A549 treated with CpdA at 1 μM for 4 hours (cell line): ENCODE results near the gene SCART1. TPM values are rescaled to one million over a fixed set of nuclear protein-coding genes. Genes with fewer than 3 reads are reported as not detected.

ENCODE experiments used
- total RNA-seq: library from RNA; stranded (reverse); fragments of 200-300 nt; extraction: Qiagen RNA extraction; gene quantifications from 5 replicates; pipeline ENCODE4 v1.2.3, GENCODE V29; 2022; ENCODE audit warnings: low read depth

SCART1 gene
- total RNA-seq, result 0.15 to 0.40 TPM (median 0.26 TPM) in 5 replicates

DNA sequence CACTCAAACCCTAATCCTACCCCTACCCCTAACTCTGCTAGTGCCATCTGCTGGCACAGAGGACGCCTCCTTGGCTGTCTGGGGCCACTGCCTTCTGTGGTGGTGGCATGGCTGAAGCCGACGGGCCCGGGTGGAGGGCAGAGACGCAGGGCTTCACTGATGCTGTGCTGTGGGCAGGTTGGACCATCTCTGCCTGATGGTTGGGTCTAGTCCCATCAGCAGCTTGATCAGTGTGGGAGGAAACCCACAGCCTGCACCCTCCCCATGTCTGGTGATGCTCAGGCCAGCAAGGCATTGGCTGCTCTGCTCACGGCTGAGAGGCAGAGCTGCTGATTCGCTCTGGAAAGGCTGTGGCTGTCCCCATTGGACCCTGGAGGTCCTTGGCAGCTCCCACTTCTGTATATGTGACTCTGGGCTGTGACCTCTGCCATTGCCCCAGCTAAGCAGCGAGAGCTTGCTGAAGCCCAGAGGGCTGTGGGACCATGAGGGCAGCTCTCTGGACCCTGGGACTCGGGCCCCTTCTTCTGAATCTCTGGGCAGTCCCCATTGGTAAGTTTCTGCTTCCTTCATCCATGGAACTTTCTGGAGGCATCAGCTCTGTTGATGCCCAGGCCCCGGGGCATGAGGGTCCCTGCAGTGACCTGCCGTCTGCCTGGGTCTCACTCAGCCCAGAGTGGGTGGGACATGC, at the start of gene SCART1:
Gene SCART1 (plus strand): TSS at position 430 of the 688 bp plus-strand sequence. CDS start 53 bp downstream, at position 483.

DNA sequence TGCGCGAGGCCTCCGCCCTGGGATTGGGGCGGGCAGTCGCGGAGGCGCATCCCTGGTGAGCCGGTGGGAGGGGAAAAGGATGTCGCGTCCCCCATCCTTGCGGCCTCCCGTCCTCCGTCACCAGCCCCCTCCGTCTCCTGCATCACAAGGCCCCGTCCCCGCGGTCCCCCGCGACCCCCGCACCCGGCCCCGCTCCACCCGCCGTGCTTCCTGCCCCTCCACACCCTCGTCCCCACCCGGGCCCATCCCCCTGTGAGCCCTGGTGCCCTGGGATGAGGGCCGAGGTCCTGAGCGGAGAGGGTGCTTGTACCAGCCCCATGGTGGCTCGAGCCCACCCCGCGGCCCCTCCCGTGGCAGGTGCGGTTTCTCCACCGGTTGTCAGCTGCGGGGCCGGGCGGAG, 29.1 kb upstream of the SCART1 start, which contains the start of gene SPRN:
Gene SPRN (minus strand): TSS at position 25 of the 400 bp plus-strand sequence. CDS start 944 bp downstream, outside the sequence.

Other genes starting within 250 kb of the SCART1 start
- gene UTF1, start 223.7 kb upstream of the SCART1 start, total RNA-seq, result 0.07 to 0.16 TPM (median 0.14 TPM) in 3 of 5 replicates, not detected in the others
- 0.01 TPM in 1 of 5 replicates, not detected in the others for gene VENTX, start 216.1 kb upstream of the SCART1 start, total RNA-seq
- gene ADAM8, start 177.1 kb upstream of the SCART1 start, total RNA-seq, result 2.2 to 4.4 TPM (median 3.3 TPM) in 5 replicates
- gene TUBGCP2, start 145.1 kb upstream of the SCART1 start, total RNA-seq, result 39.4 to 48.9 TPM (median 45.1 TPM) in 5 replicates
- gene ZNF511, start 145.0 kb upstream of the SCART1 start, total RNA-seq, result 62.9 to 76.6 TPM (median 66.7 TPM) in 5 replicates
- 0.62 to 0.91 TPM (median 0.76 TPM) in 4 of 5 replicates, not detected in the other for gene CALY, start 117.0 kb upstream of the SCART1 start, total RNA-seq
- gene PRAP1, start 106.6 kb upstream of the SCART1 start, total RNA-seq, result 0.17 TPM in 1 of 5 replicates, not detected in the others
- 12.6 to 17.3 TPM (median 13.8 TPM) in 5 replicates for gene FUOM, start 95.9 kb upstream of the SCART1 start, total RNA-seq
- gene ECHS1, start 80.6 kb upstream of the SCART1 start, total RNA-seq, result 133 to 154 TPM (median 147 TPM) in 5 replicates
- gene PAOX, start 74.7 kb upstream of the SCART1 start, total RNA-seq, result 0.92 to 2.4 TPM (median 2.0 TPM) in 5 replicates
- gene MTG1, start 59.8 kb upstream of the SCART1 start, total RNA-seq, result 39.6 to 54.6 TPM (median 53.4 TPM) in 5 replicates
- 0.14 to 0.26 TPM (median 0.22 TPM) in 5 replicates for gene SPRN, start 29.3 kb upstream of the SCART1 start, total RNA-seq
- gene CYP2E1, start 73.4 kb downstream of the SCART1 start, total RNA-seq, result 0.09 to 0.22 TPM (median 0.20 TPM) in 4 of 5 replicates, not detected in the other
- gene SYCE1, start 111.6 kb downstream of the SCART1 start, total RNA-seq, result not detected in 5 replicates
- 0.24 TPM in 1 of 5 replicates, not detected in the others for gene FRG2B, start 172.8 kb downstream of the SCART1 start, total RNA-seq